Activated CD4-positive, alpha-beta T cell treated with anti-CD3 and anti-CD28 coated beads, Interleukin-2, amount 50 U/mL, for 48 hours (primary cell): ENCODE data around the gene HEATR1.
"Not testable (repeated sequence)": the region's sequence is repeated elsewhere in the genome, so short reads cannot be mapped to it uniquely, and the experiment has no call there.

ENCODE experiments used
- DNase-seq, 2 experiments: peaks; one replicate each; pipeline ENCODE4 v3.0.0-alpha.2; 2020

Gene HEATR1

GRCh38 chr1:236590553-236591150 lies 13.7 kb downstream of the HEATR1 start:
- no peak for DNase-seq

- DNase-seq, result no peak
Observed at GRCh38 chr1:236589531-236589930, 14.8 kb downstream of the HEATR1 start.

GRCh38 chr1:236581528-236581927 lies 22.8 kb downstream of the HEATR1 start:
- no peak for DNase-seq

GRCh38 chr1:236580404-236580803 lies 23.9 kb downstream of the HEATR1 start:
- not testable (repeated sequence) for DNase-seq

GRCh38 chr1:236578661-236579060 lies 25.7 kb downstream of the HEATR1 start:
- DNase-seq, result no peak

- not testable (repeated sequence) for DNase-seq
Observed at GRCh38 chr1:236577041-236577440, 27.3 kb downstream of the HEATR1 start.

- DNase-seq, result no peak
Observed at GRCh38 chr1:236576004-236576403, 28.3 kb downstream of the HEATR1 start.

GRCh38 chr1:236575523-236575922 lies 28.8 kb downstream of the HEATR1 start:
- DNase-seq, result no peak

- no peak for DNase-seq
Observed at GRCh38 chr1:236568285-236568894, 35.9 kb downstream of the HEATR1 start.

- no peak for DNase-seq
Observed at GRCh38 chr1:236565530-236565929, 38.8 kb downstream of the HEATR1 start.

GRCh38 chr1:236561976-236562375 lies 42.3 kb downstream of the HEATR1 start:
- no peak for DNase-seq

GRCh38 chr1:236560213-236560771 lies 44.0 kb downstream of the HEATR1 start:
- DNase-seq, result no peak

- no peak for DNase-seq
Observed at GRCh38 chr1:236558846-236559245, 45.5 kb downstream of the HEATR1 start.

GRCh38 chr1:236558081-236558480 lies 46.2 kb downstream of the HEATR1 start:
- DNase-seq, result no peak

GRCh38 chr1:236556606-236557005 lies 47.7 kb downstream of the HEATR1 start:
- no peak for DNase-seq

GRCh38 chr1:236553370-236553769 lies 50.9 kb downstream of the HEATR1 start:
- no peak for DNase-seq

GRCh38 chr1:236552901-236553300 lies 51.4 kb downstream of the HEATR1 start:
- no peak for DNase-seq

GRCh38 chr1:236552096-236552495 lies 52.2 kb downstream of the HEATR1 start:
- no peak for DNase-seq

- DNase-seq, result no peak
Observed at GRCh38 chr1:236550961-236551851, 53.1 kb downstream of the HEATR1 start.

GRCh38 chr1:236548452-236548851 lies 55.9 kb downstream of the HEATR1 start:
- no peak for DNase-seq

GRCh38 chr1:236545621-236546169 lies 58.6 kb downstream of the HEATR1 start:
- DNase-seq, result no peak

GRCh38 chr1:236543065-236543669 lies 61.1 kb downstream of the HEATR1 start:
- DNase-seq, result no peak

- DNase-seq, result no peak
Observed at GRCh38 chr1:236541710-236542109, 62.6 kb downstream of the HEATR1 start.
